ENCODE measurements around the gene BORCS5.

The BORCS5 gene

DNA sequence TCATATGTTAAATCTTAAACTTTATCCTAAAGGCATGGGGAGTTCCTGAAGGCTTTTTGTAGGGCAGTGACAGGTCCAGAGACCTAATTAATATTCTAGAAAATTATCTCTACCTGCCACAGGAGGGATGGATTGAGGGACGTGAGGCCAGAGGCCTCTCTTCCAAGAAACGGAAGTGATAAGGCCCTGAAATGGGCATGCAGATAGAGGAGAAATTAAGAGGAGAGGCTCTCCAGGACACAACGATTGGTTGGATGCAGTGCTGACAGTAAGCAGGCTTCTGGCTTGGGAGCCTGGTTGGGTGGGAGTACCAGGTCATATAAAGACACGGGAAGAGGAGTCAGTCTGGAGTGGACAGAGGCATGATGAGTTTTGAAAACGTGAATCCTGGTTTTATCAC, 3.1 kb upstream of the BORCS5 start:
- no peak for DNase-seq

DNA sequence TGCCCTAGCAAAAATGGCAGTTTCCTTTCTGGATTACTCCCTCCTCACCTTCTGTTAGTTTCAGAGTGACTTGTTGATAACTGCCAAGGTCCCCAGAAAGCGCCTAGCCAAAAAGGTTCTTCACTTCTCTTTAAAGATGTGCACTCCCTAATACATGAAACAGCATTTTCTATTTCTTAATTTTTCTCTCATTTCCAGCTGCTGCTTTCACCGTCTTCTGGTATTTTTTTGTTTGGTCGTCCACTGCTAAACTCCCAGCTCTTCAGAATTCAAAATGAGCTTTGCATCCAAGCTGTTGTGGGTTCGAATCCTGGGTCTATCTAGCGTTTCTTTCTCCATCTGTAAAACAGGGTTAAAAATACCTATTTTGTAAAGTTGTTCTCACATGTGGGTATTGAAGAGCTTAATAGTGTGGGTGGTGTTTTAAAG, 397 bp upstream of the BORCS5 start:
- no peak for DNase-seq

DNA sequence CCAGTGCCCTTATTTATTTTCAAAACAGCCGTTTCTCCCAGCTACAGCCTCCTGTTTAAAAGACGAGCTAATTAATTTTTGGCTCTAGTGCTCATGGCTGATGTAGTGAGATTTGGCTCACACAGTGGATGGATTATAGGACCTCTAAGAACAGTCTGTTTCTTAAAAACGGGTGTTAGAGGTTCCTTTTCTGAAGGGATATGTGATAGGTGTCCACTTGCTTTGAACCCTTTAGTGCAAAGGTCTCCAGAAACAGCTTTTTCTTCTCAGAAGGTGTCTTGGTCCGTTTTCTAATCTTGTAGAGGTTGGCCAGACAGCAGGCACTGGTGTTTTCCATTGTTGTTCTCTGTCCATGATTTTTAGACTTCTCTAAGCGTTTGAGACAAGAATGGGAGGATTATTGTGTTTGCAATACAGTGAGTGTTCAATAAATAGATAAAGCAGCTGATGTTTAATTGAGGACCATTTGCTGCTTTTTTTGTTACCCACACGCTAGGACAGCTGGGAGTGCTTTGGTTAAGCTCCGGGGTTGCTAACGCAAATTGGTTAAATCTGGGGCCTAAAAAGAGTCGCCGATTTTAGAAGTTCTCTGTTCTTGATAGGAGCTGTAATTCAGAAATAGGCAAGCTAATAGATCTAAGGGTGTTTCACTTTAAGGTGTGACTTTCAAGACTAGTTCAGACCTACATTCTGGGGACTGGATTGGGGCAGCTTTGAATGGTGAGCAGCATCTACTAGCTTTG, 1.0 kb downstream of the BORCS5 start:
- no peak for DNase-seq

GRCh38 chr12:12358528-12358927, 1.6 kb downstream of the BORCS5 start:
- DNase-seq: no peak

- DNase-seq: no peak
Observed at GRCh38 chr12:12364787-12365445, 8.0 kb downstream of the BORCS5 start.

DNA sequence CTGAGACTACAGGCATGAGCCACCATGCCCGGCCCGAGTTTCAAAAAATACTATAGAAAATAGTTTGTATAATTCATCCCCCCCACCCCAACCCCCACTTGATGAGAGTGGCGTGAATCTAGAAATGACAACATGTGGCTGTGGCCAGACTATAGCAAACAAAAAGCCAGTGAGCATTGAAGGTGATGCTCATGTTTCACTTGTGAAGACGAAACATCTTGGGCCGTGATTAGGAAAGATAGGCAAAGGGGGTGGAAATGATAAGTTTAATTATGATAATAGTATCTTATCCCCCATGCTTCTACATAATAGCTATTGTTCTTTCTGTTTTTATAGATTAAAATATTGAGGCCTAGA, 8.5 kb downstream of the BORCS5 start:
- no peak for DNase-seq

GRCh38 chr12:12365931-12366431, 9.1 kb downstream of the BORCS5 start:
- no peak for DNase-seq

GRCh38 chr12:12366701-12367481, 10.0 kb downstream of the BORCS5 start:
- no peak for DNase-seq

- DNase-seq: no peak
Observed at GRCh38 chr12:12367482-12367998, 10.7 kb downstream of the BORCS5 start.

DNA sequence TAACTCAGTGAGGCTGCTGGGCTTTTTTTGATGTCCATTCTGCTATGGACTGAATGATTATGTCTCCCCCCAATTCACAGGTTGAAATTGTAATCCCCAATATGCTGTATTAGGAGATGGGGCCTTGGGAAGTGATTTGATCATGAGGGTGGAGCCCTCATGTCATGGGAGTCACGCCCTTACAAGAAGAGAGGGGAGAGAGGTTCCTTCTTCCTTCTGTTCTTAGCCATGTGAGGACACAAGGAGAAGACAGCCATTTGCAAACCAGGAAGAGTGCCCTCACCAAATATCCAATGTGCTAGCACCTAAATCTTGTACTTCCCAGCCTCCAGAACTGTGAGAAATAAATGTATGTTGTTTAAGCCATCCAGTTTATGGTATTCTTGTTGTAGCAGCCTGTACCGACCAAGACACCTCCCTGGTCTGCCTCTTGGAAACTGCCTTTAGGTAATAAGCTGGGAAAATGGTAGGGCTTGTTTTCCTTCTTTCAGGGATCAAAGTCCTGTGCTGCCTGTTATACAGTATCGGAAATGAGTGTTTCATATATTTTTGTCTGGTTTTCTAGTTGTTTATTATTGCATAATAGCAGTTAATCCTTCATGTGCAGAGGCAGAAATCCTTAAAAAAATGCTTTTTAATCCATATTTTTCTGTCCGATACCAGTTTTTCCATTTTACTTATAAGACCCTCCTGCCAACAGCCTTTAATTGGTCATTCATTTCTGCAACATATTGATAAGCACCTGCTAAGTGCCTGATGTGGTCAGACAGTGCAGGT, 16.3 kb downstream of the BORCS5 start:
- DNase-seq: no peak

DNA sequence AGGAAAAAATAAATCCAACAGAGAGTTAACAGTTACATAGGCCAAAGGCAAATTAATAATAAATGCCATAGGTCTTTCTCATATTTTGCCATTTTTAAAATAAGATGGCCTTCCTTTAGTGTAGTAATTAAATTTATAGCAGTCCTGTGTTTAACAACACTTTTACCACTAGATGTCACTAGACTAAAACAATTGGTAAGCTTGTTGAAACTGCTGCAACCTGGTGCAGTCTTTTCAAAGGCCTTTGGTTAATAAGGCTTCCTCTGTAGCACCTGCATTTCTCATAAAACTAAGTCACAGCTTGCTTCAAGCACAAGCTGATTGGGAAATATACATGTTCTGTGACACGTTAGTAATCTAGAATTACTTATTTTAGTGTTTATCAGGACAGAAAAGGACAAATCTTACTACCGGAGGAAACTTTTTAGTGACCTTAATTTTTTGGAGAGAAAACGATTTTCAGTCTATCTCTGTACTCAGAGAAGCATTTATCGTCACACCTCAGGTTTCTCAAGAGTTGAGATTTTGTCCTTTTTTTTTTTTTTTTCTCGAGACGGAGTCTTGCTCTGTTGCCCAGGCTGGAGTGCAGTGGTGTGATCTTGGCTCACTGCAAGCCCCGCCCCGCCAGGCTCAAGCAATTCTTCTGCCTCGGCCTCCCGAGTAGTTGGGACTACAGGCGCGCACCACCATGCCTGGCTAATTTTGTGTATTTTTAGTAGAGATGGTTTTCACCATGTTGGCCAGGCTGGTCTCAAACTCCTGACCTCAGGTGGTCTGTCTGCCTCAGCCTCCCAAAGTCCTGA, 20.0 kb downstream of the BORCS5 start:
- peak; percentile 79 for DNase-seq

- no peak for DNase-seq
Observed at GRCh38 chr12:12378616-12379015, 21.7 kb downstream of the BORCS5 start.

GRCh38 chr12:12379831-12380730, 23.2 kb downstream of the BORCS5 start:
- no peak for DNase-seq

- no peak for DNase-seq
Observed at GRCh38 chr12:12380949-12381593, 24.2 kb downstream of the BORCS5 start.

GRCh38 chr12:12381982-12382381, 25.1 kb downstream of the BORCS5 start:
- DNase-seq: no peak

GRCh38 chr12:12384571-12385340, 27.9 kb downstream of the BORCS5 start:
- DNase-seq: no peak

DNA sequence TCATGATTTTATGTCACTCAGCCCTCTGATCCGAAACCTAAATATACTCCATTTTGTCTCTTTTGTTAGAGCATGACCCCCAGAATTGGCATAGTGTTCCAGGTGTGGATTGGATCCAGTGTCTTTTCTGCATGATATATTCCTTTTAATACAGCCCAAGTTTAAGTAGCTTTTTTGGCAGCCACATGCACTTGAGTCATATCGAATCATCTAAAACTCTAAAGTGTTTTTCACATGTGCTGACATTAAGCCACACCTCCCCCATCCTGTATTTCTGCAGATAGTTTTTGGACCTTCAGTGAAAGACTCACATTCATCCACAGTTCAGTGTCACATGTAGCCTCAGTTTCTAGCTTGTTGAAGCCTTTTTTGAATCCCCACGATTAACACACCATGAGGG, 30.6 kb downstream of the BORCS5 start:
- no peak for DNase-seq

- no peak for DNase-seq
Observed at GRCh38 chr12:12392413-12392812, 35.5 kb downstream of the BORCS5 start.

GRCh38 chr12:12393171-12393570, 36.3 kb downstream of the BORCS5 start:
- no peak for DNase-seq

Data from NCI-H345 (cell line).